Right atrium auricular region (tissue), 2 donors: ENCODE data around the gene SYT13. TPM values are rescaled to one million over a fixed set of nuclear protein-coding genes. Genes with fewer than 3 reads are reported as not detected.

Source experiments
- DNase-seq: peaks from one replicate; pipeline ENCODE4 v3.0.0-alpha.2; 2019; ENCODE audit warnings: low spot score
- H3K27ac ChIP-seq, 2 donors: fragments of 200-600 bp; sonication (generic); 1 replicate in 1 of 2; 2 replicates in 1 of 2; pipeline ENCODE4 v1.5.1; 2016 to 2019
- H3K27me3 ChIP-seq, 2 donors: fragments of 200-600 bp; sonication (generic); one replicate each; pipeline versions ENCODE4 v1.5.1 to v1.6.0; 2017 to 2019
- H3K36me3 ChIP-seq: fragments of 200-600 bp; sonication (generic); one replicate; pipeline ENCODE4 v1.5.1; 2016
- H3K4me1 ChIP-seq, 2 donors: fragments of 200-600 bp; sonication (generic); one replicate each; pipeline versions ENCODE4 v1.5.1 to v1.6.0; 2017 to 2019
- H3K4me3 ChIP-seq, 2 donors: fragments of 200-600 bp; sonication (generic); 1 replicate in 1 of 2; 2 replicates in 1 of 2; pipeline ENCODE4 v1.5.1; 2017 to 2019; ENCODE audit warnings: mild to moderate bottlenecking in 1 of 2, moderate library complexity in 1 of 2
- H3K9me3 ChIP-seq, 2 donors: fragments of 200-600 bp; sonication (generic); one replicate each; pipeline ENCODE4 v1.5.1; 2019
- CTCF ChIP-seq, 2 donors: fragments of 200-600 bp; sonication (generic); IDR thresholded peaks; one replicate each; pipeline ENCODE4 v1.5.1; 2019; ENCODE audit warnings: antibody characterized with exemption in 2 of 2
- total RNA-seq, 2 donors: library from RNA; depleted of rRNA; stranded (reverse); fragments of >200 nt; gene quantifications; one replicate each; pipeline ENCODE4 v1.1.0, GENCODE V29; 2016

The SYT13 gene
- total RNA-seq, 2 donors from 2014 or later = 9.9 to 11.4 TPM

DNA sequence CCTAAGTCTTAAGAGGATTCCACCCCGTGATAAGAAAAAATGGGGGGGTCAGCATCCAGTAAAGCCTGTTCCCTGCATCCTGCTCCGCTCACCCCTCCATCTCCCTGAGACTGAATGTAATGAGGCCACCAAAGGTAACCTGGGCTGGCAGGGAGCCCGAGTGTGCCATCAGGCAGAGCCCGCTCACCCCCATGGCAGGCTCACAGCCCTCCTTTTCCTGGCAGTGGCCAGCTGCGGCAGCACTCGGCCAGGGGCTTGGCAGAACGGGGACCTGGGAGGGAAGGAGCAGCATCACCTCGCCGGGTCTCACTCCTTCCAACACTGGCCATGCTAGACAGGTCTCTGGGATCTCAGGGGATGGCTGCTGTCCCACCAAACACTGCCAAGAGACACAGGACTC, 75.3 kb downstream of the SYT13 start:
- no peak for TF ChIP-seq CTCF (IDR thresholded peaks at IDR 0.05)
- Histone ChIP-seq H3K9me3 (no peaks in the 10 kb centered on the region), H3K27ac (peak overlapping the region; percentile 84 to 89), H3K4me3 (no peak overlapping the region), H3K36me3 (peaks cover 16% of the 10 kb centered on the region), H3K4me1 (peaks cover 0 to 68% of the 10 kb centered on the region in 2 donors), H3K27me3 (no peaks in the 10 kb centered on the region)
- DNase-seq = no peak

GRCh38 chr11:45209891-45210699, 76.0 kb downstream of the SYT13 start:
- DNase-seq = peak; percentile 90
- Histone ChIP-seq H3K9me3 (no peaks in the 10 kb centered on the region), H3K4me1 (peaks cover 0 to 66% of the 10 kb centered on the region in 2 donors), H3K36me3 (peaks cover 20% of the 10 kb centered on the region), H3K4me3 (peak overlapping the region; percentile 7 to 30), H3K27ac (peak overlapping the region; percentile 84 to 89), H3K27me3 (no peaks in the 10 kb centered on the region)
- peak in 1 of 2 donors; percentile 20 for TF ChIP-seq CTCF (IDR thresholded peaks at IDR 0.05)

- H3K4me3 ChIP-seq = peak overlapping the region; percentile 7 to 30
- no peaks in the 10 kb centered on the region for H3K27me3 ChIP-seq
- H3K4me1 ChIP-seq = peaks cover 0 to 67% of the 10 kb centered on the region in 2 donors
- DNase-seq = no peak
- peak overlapping the region; percentile 84 to 89 for H3K27ac ChIP-seq
- no peaks in the 10 kb centered on the region for H3K9me3 ChIP-seq
- H3K36me3 ChIP-seq = peaks cover 27% of the 10 kb centered on the region
- TF ChIP-seq CTCF (IDR thresholded peaks at IDR 0.05) = no peak
Observed at GRCh38 chr11:45209000-45209879, 76.9 kb downstream of the SYT13 start.

- no peak overlapping the region for H3K4me3 ChIP-seq
- H3K36me3 ChIP-seq = peaks cover 20% of the 10 kb centered on the region
- no peak for TF ChIP-seq CTCF (IDR thresholded peaks at IDR 0.05)
- H3K9me3 ChIP-seq = no peaks in the 10 kb centered on the region
- peak overlapping the region; percentile 84 to 89 for H3K27ac ChIP-seq
- peaks cover 0 to 67% of the 10 kb centered on the region in 2 donors for H3K4me1 ChIP-seq
- DNase-seq = no peak
- no peaks in the 10 kb centered on the region for H3K27me3 ChIP-seq
Observed at GRCh38 chr11:45208135-45208534, 78.0 kb downstream of the SYT13 start.

- Histone ChIP-seq H3K27ac (peak overlapping the region; percentile 17 to 84), H3K9me3 (no peaks in the 10 kb centered on the region), H3K36me3 (peaks cover 10% of the 10 kb centered on the region), H3K27me3 (no peaks in the 10 kb centered on the region), H3K4me3 (no peak overlapping the region), H3K4me1 (peaks cover 0 to 54% of the 10 kb centered on the region in 2 donors)
- DNase-seq = no peak
- no peak for TF ChIP-seq CTCF (IDR thresholded peaks at IDR 0.05)
Observed at GRCh38 chr11:45205978-45206377, 80.2 kb downstream of the SYT13 start.
